Gastrocnemius medialis (tissue), 4 donors: Measurements from ENCODE around the gene HGFAC. TPM values are rescaled to one million over a fixed set of nuclear protein-coding genes. Genes with fewer than 3 reads are reported as not detected.

Source experiments
- ATAC-seq, 2 donors: fragments of 150-250 bp; one replicate each; pipeline ENCODE4 v1.9.1; 2016
- DNase-seq, 2 donors: peaks; one replicate each; pipeline ENCODE4 v3.0.0-alpha.2; 2019
- H3K27ac ChIP-seq, 4 donors: fragments of 200-600 bp; sonication (generic); 1 replicate in 1 of 4; 2 replicates in 3 of 4; pipeline ENCODE4 v1.5.1; 2016 to 2018; ENCODE audit warnings: mild to moderate bottlenecking in 2 of 4, moderate library complexity in 1 of 4
- H3K27me3 ChIP-seq, 3 donors: fragments of 200-600 bp; sonication (generic) in 2 of 3; 1 replicate in 1 of 3; 2 replicates in 2 of 3; pipeline versions ENCODE4 v1.5.1 to v1.6.0; 2016 to 2019; ENCODE audit warnings: mild to moderate bottlenecking in 1 of 3, moderate library complexity in 1 of 3
- H3K36me3 ChIP-seq, 2 donors: fragments of 200-600 bp; sonication (generic) in 1 of 2; one replicate each; pipeline ENCODE4 v1.5.1; 2017 to 2018
- H3K4me1 ChIP-seq, 2 donors: fragments of 200-600 bp; sonication (generic) in 1 of 2; one replicate each; pipeline ENCODE4 v1.5.1; 2016 to 2017; ENCODE audit warnings: mild to moderate bottlenecking in 2 of 2
- H3K4me3 ChIP-seq, 4 donors: fragments of 200-600 bp; sonication (generic) in 3 of 4; 1 replicate in 1 of 4; 2 replicates in 3 of 4; pipeline ENCODE4 v1.5.1; 2016 to 2019; ENCODE audit warnings: mild to moderate bottlenecking in 2 of 4
- H3K9me3 ChIP-seq, 3 donors: fragments of 200-600 bp; sonication (generic) in 2 of 3; 1 replicate in 1 of 3; 2 replicates in 2 of 3; pipeline ENCODE4 v1.5.1; 2016 to 2019
- POLR2A ChIP-seq, 2 donors: fragments of 450-650 bp; IDR thresholded peaks; one replicate each; pipeline ENCODE4 v1.6.1; 2017; ENCODE audit warnings: antibody characterized with exemption in 2 of 2, mild to moderate bottlenecking in 2 of 2, moderate library complexity in 2 of 2
- in situ Hi-C, 4 donors: fragments of 200-750 bp; cut with MboI; loops; one replicate each; pipeline versions ENCODE4 v1.15.0 to v1.8.0; 2017; ENCODE audit warnings: low sequenced_read_pairs in 4 of 4
- intact Hi-C: fragments of 100-400 bp; cut with DNase I; formaldehyde crosslinking; loops from one replicate; pipeline ENCODE4 v1.15.1; 2023; ENCODE audit warnings: low total_unique reads
- total RNA-seq, 4 donors: library from RNA; depleted of rRNA; stranded (reverse); fragments of >200 nt; gene quantifications; one replicate each; pipeline versions ENCODE4 v1.1.0 to v1.2.3, GENCODE V29; 2016
- TF ChIP-seq, protein P1 (sequence below), 5 experiments: fragments of 450-650 bp in 3 of 5; fragments of 200-600 bp in 2 of 5; sonication (generic) in 2 of 5; IDR thresholded peaks in 4 of 5; conservative IDR thresholded peaks in 1 of 5; 1 replicate in 4 of 5; 2 replicates in 1 of 5; pipeline ENCODE4 v1.5.1; 2016 to 2019; ENCODE audit warnings: antibody characterized with exemption in 5 of 5, mild to moderate bottlenecking in 3 of 5, moderate library complexity in 3 of 5

HGFAC gene
- total RNA-seq, 4 donors from 2014 or later, result 0.20 to 0.68 (median 0.59) TPM

DNA sequence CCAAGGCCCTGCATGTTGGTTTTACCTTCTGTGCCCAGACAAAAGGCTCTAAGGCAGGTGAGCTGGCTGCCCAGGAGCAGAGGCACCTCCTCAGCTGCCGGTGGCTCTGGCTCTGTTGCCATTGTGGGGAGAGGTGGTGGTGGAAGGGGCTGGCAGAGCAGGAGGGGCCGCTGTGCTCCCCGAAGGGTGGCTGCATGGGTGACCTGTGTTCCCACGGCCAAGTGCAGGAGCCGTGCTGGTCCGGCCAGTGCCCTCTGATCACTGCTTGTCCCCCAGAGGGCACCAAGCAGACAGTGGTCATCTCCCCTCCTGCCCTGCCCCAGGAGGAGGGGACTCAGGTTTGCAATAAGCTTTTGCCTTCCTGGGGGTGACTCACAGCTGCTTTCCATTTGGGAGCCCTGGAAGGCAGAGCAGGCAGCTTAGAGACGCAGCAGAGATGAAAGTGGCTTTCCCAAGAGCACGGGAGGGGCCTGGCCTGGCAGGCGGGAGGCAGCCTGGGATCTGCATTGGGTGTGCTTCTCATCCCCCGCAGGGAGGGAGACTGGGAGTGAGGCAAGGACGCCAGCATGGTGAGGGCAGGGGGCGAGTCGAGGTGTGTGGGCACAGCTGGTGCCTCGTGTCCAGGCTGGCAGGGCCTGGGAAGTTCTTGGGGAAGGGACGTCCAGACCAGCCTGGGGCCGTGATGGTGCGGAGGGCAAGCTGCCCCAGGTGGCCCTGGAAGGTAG, 50.1 kb downstream of the HGFAC start:
- H3K9me3 ChIP-seq, result no peaks in the 10 kb centered on the region
- no peaks in the 10 kb centered on the region for H3K27me3 ChIP-seq
- intact Hi-C loops (no loop called here), in situ Hi-C loops (no loop called here)
- peaks cover 0 to 6% of the 10 kb centered on the region in 2 donors for H3K36me3 ChIP-seq
- no peak overlapping the region for H3K4me3 ChIP-seq
- ATAC-seq, result no peak
- no peak for DNase-seq
- H3K4me1 ChIP-seq, result peaks cover 0 to 8% of the 10 kb centered on the region in 2 donors
- TF ChIP-seq, protein P1, sequence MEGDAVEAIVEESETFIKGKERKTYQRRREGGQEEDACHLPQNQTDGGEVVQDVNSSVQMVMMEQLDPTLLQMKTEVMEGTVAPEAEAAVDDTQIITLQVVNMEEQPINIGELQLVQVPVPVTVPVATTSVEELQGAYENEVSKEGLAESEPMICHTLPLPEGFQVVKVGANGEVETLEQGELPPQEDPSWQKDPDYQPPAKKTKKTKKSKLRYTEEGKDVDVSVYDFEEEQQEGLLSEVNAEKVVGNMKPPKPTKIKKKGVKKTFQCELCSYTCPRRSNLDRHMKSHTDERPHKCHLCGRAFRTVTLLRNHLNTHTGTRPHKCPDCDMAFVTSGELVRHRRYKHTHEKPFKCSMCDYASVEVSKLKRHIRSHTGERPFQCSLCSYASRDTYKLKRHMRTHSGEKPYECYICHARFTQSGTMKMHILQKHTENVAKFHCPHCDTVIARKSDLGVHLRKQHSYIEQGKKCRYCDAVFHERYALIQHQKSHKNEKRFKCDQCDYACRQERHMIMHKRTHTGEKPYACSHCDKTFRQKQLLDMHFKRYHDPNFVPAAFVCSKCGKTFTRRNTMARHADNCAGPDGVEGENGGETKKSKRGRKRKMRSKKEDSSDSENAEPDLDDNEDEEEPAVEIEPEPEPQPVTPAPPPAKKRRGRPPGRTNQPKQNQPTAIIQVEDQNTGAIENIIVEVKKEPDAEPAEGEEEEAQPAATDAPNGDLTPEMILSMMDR (IDR thresholded peaks at IDR 0.05 in 4 of 5, conservative IDR thresholded peaks at IDR 0.05 in 1 of 5), result no peak
- no peak for TF ChIP-seq POLR2A (IDR thresholded peaks at IDR 0.05)
- H3K27ac ChIP-seq, result peak overlapping the region in 2 of 4 donors; percentile 6 to 44

DNA sequence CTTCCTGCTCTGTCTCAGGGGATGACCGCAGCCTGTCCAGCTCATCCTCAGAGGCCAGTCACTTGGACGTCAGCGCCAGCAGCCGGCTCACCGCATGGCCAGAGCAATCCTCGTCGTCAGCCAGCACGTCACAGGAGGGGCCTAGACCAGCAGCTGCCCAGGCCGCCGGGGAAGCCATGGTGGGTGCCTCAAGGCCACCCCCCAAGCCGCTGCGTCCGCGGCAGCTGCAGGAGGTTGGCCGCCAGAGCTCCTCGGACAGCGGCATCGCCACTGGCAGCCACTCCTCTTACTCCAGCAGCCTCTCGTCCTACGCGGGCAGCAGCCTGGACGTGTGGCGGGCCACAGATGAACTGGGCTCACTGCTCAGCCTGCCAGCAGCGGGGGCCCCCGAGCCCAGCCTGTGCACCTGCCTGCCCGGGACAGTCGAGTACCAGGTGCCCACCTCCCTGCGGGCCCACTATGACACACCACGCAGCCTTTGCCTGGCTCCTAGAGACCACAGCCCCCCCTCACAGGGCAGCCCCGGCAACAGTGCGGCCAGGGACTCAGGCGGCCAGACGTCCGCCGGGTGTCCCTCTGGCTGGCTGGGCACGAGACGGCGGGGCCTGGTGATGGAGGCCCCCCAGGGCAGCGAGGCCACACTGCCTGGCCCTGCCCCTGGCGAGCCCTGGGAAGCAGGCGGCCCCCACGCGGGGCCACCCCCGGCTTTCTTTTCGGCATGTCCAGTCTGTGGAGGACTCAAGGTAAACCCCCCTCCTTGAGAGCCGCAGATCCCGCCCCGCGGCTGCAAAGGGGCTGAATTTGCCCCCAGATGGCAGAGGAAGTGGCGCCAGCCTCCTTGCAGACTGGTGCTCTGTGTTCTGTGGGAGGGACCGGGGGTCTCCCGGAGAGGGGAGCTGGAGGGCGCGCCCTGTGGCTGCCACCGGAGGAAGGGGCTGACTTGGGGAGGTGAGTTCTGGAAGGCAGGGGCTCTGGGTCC, 51.3 kb downstream of the HGFAC start:
- TF ChIP-seq POLR2A (IDR thresholded peaks at IDR 0.05), result no peak
- Histone ChIP-seq H3K4me3 (no peak overlapping the region), H3K27me3 (no peaks in the 10 kb centered on the region), H3K9me3 (no peaks in the 10 kb centered on the region), H3K27ac (peak overlapping the region in 1 of 4 donors; percentile 44), H3K36me3 (peaks cover 0 to 6% of the 10 kb centered on the region in 2 donors), H3K4me1 (peaks cover 0 to 4% of the 10 kb centered on the region in 2 donors)
- intact Hi-C loops, result no loop called here
- in situ Hi-C loops, result no loop called here
- no peak for ATAC-seq
- DNase-seq, result no peak

DNA sequence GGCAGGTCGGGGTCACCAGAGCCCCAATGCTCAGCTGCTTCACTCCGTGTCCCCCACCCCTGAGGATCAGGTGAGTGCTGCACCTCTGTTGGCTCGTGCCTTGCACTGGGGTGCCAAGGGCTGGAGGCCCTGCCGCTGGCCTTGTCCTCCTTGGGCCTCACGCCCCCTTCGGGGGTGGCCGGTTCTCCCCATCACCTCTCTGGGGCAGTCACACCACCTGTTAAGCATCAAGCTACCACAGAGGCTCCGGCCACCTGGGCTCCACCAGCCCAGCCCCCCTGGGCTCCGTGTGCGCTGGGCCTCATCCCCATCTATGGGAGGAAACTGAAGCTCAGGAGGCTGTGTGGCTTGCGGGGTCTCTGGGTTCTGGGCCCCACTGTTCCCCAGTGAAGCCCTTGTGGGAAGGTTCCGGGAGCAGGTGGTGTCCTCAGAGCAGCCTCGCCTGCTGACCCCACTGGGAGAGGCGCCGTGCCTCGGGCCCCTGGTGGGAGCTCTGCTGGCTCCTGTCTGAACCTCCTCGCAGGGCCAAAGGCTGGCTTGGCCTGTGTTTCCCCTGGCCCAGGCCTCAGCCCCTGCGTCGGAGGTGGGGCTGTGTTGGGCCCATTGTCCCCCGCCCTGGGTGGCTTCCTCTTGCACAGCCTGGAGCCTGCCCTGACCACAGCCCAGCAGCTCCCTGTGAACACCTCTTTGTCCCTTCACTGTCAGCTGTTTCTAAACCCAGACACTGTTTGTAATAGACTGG, 52.1 kb downstream of the HGFAC start:
- Histone ChIP-seq H3K4me3 (no peak overlapping the region), H3K27me3 (no peaks in the 10 kb centered on the region), H3K27ac (no peak overlapping the region), H3K4me1 (peaks cover 0 to 4% of the 10 kb centered on the region in 2 donors), H3K36me3 (peaks cover 0 to 6% of the 10 kb centered on the region in 2 donors), H3K9me3 (no peaks in the 10 kb centered on the region)
- no peak for ATAC-seq
- in situ Hi-C loops, result no loop called here
- intact Hi-C loops, result no loop called here
- DNase-seq, result no peak
- TF ChIP-seq, protein P1 (IDR thresholded peaks at IDR 0.05 in 4 of 5, conservative IDR thresholded peaks at IDR 0.05 in 1 of 5), result no peak
- TF ChIP-seq POLR2A (IDR thresholded peaks at IDR 0.05), result no peak

DNA sequence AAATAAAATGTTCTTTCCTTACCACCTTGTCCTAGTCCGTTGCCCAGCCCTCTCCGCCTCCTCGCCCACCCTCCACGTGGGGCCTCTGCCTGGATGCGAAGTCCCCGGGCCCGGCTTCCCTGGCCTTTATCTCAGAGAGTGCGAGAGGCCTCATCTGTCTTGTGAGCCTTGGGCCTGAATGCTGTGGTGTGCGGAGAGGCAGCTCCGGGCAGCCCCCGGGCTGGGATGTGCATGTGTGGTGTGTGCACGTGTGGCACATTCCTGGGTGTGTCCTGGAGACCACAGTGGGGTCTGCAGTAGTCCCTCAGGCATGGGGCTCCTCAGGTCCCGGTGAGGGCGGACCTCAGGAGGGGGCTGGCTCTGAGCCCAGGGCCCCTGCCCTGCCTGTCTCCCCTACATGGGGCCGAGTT, 52.7 kb downstream of the HGFAC start:
- Histone ChIP-seq H3K4me1 (peaks cover 0 to 4% of the 10 kb centered on the region in 2 donors), H3K27ac (no peak overlapping the region), H3K36me3 (peaks cover 0 to 6% of the 10 kb centered on the region in 2 donors), H3K27me3 (no peaks in the 10 kb centered on the region), H3K4me3 (no peak overlapping the region), H3K9me3 (no peaks in the 10 kb centered on the region)
- TF ChIP-seq, protein P1 (IDR thresholded peaks at IDR 0.05 in 4 of 5, conservative IDR thresholded peaks at IDR 0.05 in 1 of 5), result no peak
- TF ChIP-seq POLR2A (IDR thresholded peaks at IDR 0.05), result no peak
- no peak for DNase-seq
- in situ Hi-C loops, result no loop called here
- intact Hi-C loops, result no loop called here
- no peak for ATAC-seq
